SK-N-SH (cell line): Measurements from ENCODE around the gene PRICKLE4.

Experiments
- EP300 ChIP-seq, 2 experiments: IDR thresholded peaks; 2 replicates each; pipeline versions ENCODE4 v1.4.0 to v1.6.1; 2012; ENCODE audit warnings: borderline replicate concordance in 1 of 2, low read depth in 1 of 2, low read length in 1 of 2
- FOSL2 ChIP-seq: IDR thresholded peaks from 2 replicates; pipeline ENCODE4 v1.4.0; 2012; ENCODE audit warnings: low read depth, mild to moderate bottlenecking, moderate library complexity, borderline replicate concordance
- FOXJ3 ChIP-seq: sonication (generic); formaldehyde crosslinking; IDR thresholded peaks from 2 replicates; pipeline ENCODE4 v1.5.1; 2020; ENCODE audit warnings: mild to moderate bottlenecking, missing genetic modification reagents
- JUND ChIP-seq: IDR thresholded peaks from 2 replicates; pipeline ENCODE4 v1.4.0; 2012
- NFIC ChIP-seq: IDR thresholded peaks from 2 replicates; pipeline ENCODE4 v1.4.0; 2012; ENCODE audit warnings: borderline replicate concordance
- NRF1 ChIP-seq: IDR thresholded peaks from 2 replicates; pipeline ENCODE4 v1.6.1; 2012; ENCODE audit warnings: low read depth, mild to moderate bottlenecking, low read length
- POLR2AphosphoS5 ChIP-seq: IDR thresholded peaks from 2 replicates; pipeline ENCODE4 v1.6.1; 2012; ENCODE audit warnings: low read depth, low read length
- RAD21 ChIP-seq: IDR thresholded peaks from 2 replicates; pipeline ENCODE4 v1.6.1; 2012; ENCODE audit warnings: mild to moderate bottlenecking, low read length
- RCOR1 ChIP-seq: fragments of 150-350 bp; IDR thresholded peaks from 2 replicates; pipeline ENCODE4 v1.6.1; 2017; ENCODE audit warnings: antibody characterized with exemption, low read length
- RFX5 ChIP-seq: IDR thresholded peaks from 2 replicates; pipeline ENCODE4 v1.6.1; 2012; ENCODE audit warnings: mild to moderate bottlenecking, improper control_type of control experiment, low read length
- TF ChIP-seq, protein P1 (sequence below): IDR thresholded peaks from 2 replicates; pipeline ENCODE4 v1.6.1; 2012; ENCODE audit warnings: mild to moderate bottlenecking, low read depth, low read length, moderate library complexity
- TF ChIP-seq, protein P2 (sequence below): fragments of 200-600 bp; sonication (generic); IDR thresholded peaks from 2 replicates; pipeline ENCODE4 v1.6.1; 2017; ENCODE audit warnings: antibody characterized with exemption, mild to moderate bottlenecking, moderate library complexity

DNA sequence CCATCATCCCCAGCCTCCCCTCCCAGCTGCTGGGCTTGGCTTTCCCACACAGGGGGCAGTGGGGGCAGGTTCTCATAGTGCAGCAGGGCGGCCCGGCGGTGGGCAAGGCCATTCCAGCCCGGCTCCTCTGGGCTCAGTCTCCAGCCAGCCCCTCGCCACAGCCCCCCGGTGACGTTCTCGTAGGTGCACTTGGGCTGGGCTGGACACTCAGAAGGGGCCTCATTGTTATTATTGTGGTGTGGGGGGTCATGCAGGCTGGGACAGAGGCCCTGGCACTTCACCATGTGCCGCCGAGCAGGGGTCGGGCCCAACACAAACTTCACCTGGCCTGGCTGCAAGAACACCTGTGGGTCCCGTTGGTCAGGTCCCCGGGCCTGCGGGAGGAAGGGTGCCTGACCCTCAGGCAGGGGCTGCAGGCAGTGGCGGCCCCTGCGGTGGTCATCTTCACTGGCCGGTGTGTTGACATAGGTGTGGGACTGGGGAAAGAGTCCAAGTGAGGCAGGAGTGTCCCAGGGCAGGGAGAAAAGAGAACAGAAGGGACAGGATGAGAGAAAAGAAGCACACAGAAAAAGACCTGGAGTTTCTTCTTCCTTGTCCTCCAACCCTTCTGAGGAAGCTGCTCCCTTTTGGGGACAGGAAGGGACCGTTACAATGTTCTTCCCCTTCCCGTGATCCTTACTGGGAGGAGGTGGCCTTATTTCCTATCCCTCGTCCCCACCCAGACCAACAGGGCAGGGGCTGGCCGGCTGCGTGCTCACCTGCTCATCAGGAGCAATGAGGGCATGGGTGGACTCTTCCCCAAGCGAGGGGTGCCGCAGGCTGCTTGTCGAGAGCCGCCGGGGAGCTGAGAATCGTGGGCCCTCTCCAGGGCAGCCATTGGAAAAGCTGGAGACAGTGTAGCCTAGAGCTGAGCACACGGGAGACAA is 9.3 kb upstream of the PRICKLE4 start:
- TF ChIP-seq, protein P1, sequence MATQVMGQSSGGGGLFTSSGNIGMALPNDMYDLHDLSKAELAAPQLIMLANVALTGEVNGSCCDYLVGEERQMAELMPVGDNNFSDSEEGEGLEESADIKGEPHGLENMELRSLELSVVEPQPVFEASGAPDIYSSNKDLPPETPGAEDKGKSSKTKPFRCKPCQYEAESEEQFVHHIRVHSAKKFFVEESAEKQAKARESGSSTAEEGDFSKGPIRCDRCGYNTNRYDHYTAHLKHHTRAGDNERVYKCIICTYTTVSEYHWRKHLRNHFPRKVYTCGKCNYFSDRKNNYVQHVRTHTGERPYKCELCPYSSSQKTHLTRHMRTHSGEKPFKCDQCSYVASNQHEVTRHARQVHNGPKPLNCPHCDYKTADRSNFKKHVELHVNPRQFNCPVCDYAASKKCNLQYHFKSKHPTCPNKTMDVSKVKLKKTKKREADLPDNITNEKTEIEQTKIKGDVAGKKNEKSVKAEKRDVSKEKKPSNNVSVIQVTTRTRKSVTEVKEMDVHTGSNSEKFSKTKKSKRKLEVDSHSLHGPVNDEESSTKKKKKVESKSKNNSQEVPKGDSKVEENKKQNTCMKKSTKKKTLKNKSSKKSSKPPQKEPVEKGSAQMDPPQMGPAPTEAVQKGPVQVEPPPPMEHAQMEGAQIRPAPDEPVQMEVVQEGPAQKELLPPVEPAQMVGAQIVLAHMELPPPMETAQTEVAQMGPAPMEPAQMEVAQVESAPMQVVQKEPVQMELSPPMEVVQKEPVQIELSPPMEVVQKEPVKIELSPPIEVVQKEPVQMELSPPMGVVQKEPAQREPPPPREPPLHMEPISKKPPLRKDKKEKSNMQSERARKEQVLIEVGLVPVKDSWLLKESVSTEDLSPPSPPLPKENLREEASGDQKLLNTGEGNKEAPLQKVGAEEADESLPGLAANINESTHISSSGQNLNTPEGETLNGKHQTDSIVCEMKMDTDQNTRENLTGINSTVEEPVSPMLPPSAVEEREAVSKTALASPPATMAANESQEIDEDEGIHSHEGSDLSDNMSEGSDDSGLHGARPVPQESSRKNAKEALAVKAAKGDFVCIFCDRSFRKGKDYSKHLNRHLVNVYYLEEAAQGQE, result no peak
- TF ChIP-seq FOSL2 (no peak), RAD21 (no peak), JUND (no peak), POLR2AphosphoS5 (no peak), NFIC (no peak), FOXJ3 (CRISPR knock-in tag) (no peak), RCOR1 (no peak), EP300 (IDR thresholded peaks at IDR 0.05; ENCODE audit: borderline replicate concordance in 1 of 2, low read depth in 1 of 2, low read length in 1 of 2) (no peak), RFX5 (no peak), NRF1 (no peak)
- TF ChIP-seq, protein P2, sequence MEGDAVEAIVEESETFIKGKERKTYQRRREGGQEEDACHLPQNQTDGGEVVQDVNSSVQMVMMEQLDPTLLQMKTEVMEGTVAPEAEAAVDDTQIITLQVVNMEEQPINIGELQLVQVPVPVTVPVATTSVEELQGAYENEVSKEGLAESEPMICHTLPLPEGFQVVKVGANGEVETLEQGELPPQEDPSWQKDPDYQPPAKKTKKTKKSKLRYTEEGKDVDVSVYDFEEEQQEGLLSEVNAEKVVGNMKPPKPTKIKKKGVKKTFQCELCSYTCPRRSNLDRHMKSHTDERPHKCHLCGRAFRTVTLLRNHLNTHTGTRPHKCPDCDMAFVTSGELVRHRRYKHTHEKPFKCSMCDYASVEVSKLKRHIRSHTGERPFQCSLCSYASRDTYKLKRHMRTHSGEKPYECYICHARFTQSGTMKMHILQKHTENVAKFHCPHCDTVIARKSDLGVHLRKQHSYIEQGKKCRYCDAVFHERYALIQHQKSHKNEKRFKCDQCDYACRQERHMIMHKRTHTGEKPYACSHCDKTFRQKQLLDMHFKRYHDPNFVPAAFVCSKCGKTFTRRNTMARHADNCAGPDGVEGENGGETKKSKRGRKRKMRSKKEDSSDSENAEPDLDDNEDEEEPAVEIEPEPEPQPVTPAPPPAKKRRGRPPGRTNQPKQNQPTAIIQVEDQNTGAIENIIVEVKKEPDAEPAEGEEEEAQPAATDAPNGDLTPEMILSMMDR, result no peak
